GM21737 (cell line): ENCODE results near the gene SF3A2.

ENCODE experiments used
- ATAC-seq: cut with Tn5 transposase; IDR thresholded peaks from one replicate; pipeline ENCODE4 v1.9.1; 2021; ENCODE audit warnings: mild to moderate bottlenecking, moderate library complexity; ENCODE audit not compliant: unreplicated experiment

Gene SF3A2

DNA sequence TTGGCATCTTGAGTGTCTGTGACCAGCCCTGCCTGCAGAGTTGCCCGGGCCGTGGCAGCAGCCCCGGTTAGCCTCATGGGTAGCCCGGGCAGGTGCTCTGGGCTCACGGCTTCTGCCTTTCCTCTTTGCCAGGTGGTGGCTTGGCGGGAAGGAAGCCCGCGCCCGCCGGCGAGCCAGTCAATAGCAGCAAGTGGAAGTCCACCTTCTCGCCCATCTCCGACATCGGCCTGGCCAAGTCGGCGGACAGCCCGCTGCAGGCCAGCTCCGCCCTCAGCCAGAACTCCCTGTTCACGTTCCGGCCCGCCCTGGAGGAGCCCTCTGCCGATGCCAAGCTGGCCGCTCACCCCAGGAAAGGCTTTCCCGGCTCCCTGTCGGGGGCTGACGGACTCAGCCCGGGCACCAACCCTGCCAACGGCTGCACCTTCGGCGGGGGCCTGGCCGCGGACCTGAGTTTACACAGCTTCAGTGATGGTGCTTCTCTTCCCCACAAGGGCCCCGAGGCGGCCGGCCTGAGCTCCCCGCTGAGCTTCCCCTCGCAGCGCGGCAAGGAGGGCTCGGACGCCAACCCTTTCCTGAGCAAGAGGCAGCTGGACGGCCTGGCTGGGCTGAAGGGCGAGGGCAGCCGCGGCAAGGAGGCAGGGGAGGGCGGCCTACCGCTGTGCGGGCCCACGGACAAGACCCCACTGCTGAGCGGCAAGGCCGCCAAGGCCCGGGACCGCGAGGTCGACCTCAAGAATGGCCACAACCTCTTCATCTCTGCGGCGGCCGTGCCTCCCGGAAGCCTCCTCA is 10.4 kb upstream of the SF3A2 start:
- ATAC-seq: no peak

DNA sequence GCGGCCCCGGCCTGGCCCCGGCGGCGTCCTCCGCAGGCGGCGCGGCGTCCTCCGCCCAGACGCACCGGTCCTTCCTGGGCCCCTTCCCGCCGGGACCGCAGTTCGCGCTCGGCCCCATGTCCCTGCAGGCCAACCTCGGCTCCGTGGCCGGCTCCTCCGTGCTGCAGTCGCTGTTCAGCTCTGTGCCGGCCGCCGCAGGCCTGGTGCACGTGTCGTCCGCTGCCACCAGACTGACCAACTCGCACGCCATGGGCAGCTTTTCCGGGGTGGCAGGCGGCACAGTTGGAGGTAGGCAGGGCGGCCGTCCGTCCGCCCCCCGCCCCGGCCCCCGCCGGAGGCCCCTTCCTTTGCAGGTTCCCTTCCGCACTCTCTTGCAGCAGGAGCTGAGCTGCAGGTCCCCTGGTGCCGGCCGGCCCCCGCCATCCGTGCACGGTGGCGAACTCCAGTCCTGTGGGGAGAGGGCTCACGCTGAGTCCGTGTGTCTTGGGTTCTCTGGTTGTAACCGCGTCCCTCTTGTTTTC is 9.7 kb upstream of the SF3A2 start:
- ATAC-seq: no peak

DNA sequence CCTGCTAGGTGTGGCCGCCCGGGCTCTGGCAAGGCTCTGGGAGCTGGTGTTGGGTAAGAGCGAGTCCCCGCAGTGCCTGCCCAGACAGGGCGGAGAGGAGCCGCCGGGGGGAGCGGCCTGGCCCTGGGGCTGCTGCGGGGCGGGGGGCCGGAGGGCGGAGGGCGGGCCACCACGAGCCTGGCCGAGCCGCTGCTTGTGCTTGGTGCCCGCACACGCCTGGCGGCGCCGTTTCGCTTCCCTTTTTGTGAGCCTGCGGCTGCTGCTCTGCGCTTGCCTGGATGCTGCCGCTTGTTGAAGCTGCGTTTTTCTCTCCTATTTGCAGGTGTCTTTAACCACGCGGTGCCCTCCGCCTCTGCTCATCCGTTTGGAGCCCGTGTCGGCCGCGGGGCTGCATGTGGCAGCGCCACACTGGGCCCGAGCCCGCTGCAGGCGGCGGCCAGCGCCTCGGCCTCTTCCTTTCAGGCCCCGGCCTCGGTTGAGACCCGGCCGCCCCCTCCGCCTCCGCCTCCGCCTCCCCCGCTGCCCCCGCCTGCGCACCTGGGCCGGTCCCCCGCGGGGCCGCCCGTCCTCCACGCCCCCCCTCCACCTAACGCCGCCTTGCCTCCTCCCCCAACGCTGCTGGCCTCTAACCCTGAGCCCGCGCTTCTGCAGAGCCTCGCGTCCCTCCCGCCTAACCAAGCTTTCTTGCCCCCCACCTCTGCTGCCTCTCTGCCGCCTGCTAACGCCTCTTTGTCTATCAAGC is 9.0 kb upstream of the SF3A2 start:
- ATAC-seq: no peak

DNA sequence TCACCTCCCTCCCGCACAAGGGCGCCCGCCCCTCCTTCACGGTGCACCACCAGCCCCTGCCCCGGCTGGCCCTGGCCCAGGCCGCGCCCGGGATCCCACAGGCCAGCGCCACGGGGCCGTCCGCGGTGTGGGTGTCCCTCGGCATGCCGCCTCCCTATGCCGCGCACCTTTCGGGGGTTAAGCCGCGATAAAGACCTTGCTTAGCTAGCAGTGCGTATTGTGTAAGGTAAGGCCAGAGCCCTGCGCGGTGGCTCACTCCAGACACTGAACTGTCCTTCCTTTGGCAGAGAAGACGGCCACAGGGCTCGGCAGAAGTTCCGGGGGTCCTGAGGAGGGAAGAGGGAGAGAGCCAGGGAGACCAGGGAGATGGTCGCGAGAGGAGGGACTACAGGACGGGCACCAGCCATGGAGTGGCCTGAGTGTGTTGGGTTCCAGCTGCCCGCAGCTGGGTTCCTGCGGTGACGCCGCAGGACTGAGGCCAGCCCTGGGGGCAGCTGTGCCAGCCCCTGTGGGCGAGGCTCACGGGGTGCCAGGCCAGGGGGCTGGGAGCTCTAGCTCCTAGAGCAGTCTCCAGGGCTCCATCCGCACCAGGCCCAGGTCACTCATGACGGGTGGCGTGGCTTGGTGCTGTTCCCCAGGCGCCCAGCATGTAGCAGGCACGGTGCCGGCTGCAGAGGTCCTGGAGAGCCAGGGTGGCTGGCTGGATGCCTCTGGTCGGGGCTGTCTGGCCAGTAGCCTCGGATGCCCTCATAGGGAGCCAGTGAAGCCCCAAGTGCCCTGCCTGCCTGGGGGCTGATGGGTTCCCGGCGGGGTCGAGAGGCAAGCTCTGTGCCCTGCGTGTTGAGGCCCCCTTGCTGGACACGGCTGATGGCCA is 8.2 kb upstream of the SF3A2 start:
- no peak for ATAC-seq

DNA sequence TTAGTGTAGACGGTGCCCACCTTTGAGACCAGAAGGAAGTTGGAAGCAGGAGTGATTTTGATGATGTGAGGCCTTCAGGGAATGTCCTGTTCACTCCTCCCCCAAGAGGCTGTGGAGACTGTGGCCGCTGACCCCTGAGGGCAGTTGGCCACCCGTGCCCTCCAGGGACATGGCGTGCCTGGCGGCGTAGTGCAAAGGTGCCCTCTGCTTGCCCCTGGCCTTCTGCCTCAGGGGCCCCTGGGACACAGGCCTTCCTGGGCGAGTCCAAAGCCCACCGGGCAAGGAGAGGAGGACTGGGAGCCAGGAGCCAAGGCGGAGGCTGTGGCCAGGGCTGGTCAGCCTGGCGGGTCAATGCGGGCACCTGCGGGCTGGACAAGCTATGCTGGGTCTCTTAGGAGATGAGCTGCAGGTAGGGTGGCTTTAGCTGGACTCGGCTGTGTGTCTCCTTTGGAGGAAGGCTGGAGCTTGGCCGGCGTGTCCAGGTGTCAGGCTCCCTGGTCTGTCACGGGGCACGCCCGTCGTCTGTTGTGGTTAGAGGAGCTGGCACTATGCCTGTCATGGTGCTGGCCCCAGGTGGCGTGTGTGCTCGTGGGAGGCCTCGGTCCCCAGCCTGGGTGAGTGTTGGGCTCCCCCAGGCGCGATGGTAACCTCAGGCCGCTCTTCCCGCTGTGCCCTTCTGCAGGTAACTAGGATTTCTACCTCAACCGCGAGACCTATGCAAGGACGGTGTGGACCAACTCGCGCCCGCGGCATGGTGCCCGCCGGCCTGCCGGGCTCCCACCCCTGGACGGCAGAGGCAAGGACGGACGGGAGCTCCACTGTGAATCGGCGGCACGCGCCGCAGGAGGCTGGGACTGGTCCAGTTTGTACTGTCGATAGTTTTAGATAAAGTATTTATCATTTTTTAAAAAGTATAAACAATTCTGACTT is 7.3 kb upstream of the SF3A2 start:
- no peak for ATAC-seq

GRCh38 chr19:2230033-2230531 is 6.5 kb upstream of the SF3A2 start:
- no peak for ATAC-seq

DNA sequence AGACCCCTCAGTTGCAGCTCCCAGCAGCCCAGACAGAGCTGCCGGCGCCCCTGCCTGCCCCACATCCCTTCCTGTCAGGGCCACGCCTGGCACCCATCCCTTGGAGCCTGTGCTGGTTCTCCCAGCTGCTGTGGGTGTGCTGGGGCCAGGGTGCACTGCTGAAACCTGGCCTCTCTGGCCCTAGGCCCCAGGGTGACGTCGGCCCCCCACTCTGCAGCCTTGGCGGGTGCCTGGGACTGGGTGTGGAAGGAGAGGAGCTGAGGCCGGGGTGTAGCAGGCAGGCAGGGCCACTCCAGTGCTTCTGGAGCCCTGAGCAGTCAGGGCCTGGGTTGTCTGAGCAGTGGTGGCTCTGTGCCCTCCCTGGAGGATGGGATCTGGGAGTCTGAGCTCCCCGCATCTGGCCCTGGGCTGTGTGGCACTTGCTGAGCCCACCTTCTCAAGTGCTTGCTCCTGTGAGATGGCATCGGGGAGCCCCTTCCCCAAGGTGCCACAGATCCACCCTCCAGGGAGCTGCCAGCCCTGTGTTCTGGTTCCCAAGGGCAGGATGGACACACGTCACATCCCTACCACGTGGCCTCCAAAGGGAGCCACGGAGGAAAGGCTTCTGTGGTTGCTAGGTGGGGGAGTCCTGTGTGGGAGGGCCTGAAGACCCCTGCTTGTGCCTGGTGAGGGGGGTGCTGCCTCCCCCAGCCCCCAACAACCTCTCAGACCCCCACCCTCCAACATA is 5.7 kb upstream of the SF3A2 start:
- ATAC-seq: no peak

GRCh38 chr19:2231621-2232221 is 4.9 kb upstream of the SF3A2 start:
- ATAC-seq: no peak

- ATAC-seq: no peak
Measured at GRCh38 chr19:2232286-2233151, 4.1 kb upstream of the SF3A2 start.

DNA sequence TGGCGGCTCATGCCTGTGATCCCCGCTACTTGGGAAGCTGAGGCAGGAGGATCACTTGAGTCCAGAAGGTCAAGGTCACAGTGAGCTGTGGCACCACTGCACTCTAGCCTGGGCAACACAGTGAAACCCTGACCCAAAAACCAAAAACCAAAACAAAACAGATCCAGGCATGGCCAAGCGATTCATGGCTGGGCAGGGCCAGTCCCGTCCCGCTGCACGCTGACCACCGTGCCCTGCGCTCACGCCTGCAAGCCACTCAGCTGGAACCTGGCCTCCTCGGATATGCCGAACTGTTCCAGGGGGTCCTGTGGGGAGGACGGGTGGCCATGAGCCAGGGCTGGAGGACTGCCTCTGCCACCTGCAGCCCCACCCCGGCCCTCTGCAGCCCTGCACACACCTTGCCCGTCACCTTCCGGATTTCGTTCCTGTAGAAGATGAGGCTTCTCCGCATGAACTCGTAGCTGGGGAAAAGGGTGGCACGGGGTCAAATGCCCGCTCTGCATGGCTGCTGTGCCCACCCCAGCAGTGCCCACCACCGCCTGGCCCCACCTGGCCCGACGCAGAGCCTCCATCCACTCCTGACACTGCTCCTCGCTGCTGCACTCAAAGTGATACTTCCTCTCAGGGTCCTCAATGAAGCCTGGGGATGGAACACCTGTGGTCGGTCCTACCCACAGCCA is 2.9 kb upstream of the SF3A2 start:
- ATAC-seq: no peak

GRCh38 chr19:2234996-2235380 is 1.6 kb upstream of the SF3A2 start:
- no peak for ATAC-seq

GRCh38 chr19:2235381-2236063 is 1.1 kb upstream of the SF3A2 start:
- peak; percentile 5 for ATAC-seq

GRCh38 chr19:2236064-2236313 is 635 bp upstream of the SF3A2 start:
- ATAC-seq: no peak

- ATAC-seq: no peak
Measured at GRCh38 chr19:2237051-2237868, 636 bp downstream of the SF3A2 start.

- no peak for ATAC-seq
Measured at GRCh38 chr19:2237869-2238153, 1.2 kb downstream of the SF3A2 start.

DNA sequence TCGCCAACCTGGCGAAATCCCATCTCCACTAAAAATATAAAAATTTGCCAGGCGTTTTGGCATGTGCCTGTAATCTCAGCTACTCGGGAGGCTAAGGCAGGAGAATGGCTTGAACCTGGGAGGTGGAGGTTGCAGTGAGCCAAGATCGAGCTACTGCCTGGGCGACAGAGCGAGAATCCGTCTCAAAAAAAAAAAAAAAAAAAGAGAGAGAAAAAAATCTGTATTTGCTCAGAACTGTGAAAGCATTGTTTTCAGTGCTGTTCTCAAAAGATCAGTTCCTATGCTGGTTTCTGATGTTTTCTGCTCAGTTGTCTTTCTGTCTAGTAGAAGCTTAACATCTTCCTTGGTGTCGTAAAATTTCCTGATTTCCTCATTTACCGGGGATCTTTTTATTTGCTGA is 2.5 kb downstream of the SF3A2 start:
- ATAC-seq: no peak
